Stimulated activated CD4-positive, alpha-beta T cell treated with anti-CD3 and anti-CD28 coated beads, TNF-alpha, amount 100 ng/mL, for 48 hours (primary cell): ENCODE results near the gene MSL2.
"Not testable (repeated sequence)": the region's sequence is repeated elsewhere in the genome, so short reads cannot be mapped to it uniquely, and the experiment has no call there.

Experiments
- DNase-seq, 3 donors: peaks; one replicate each; pipeline ENCODE4 v3.0.0-alpha.2; 2020; ENCODE audit warnings: low read depth in 3 of 3

Gene MSL2

GRCh38 chr3:136193278-136194054 is 2.7 kb downstream of the MSL2 start:
- no peak for DNase-seq

GRCh38 chr3:136192831-136193230 is 3.3 kb downstream of the MSL2 start:
- DNase-seq = no peak

GRCh38 chr3:136192195-136192594 is 3.9 kb downstream of the MSL2 start:
- not testable (repeated sequence) for DNase-seq

- DNase-seq = no peak
These were observed 6.1 kb downstream of the MSL2 start for GRCh38 chr3:136189859-136190617.

- DNase-seq = no peak
These were observed 7.1 kb downstream of the MSL2 start for GRCh38 chr3:136189043-136189442.

- no peak for DNase-seq
These were observed 8.3 kb downstream of the MSL2 start for GRCh38 chr3:136187868-136188267.

- DNase-seq = no peak
These were observed 9.3 kb downstream of the MSL2 start for GRCh38 chr3:136186846-136187245.

GRCh38 chr3:136186344-136186743 is 9.8 kb downstream of the MSL2 start:
- no peak for DNase-seq

GRCh38 chr3:136184703-136185102 is 11.4 kb downstream of the MSL2 start:
- DNase-seq = no peak

GRCh38 chr3:136181741-136182140 is 14.4 kb downstream of the MSL2 start:
- no peak for DNase-seq

GRCh38 chr3:136177876-136178275 is 18.3 kb downstream of the MSL2 start:
- DNase-seq = no peak

GRCh38 chr3:136173939-136174490 is 22.1 kb downstream of the MSL2 start:
- no peak for DNase-seq

- no peak for DNase-seq
These were observed 25.0 kb downstream of the MSL2 start for GRCh38 chr3:136171097-136171542.

GRCh38 chr3:136168236-136168635 is 27.9 kb downstream of the MSL2 start:
- DNase-seq = not testable (repeated sequence)

GRCh38 chr3:136166507-136166906 is 29.6 kb downstream of the MSL2 start:
- DNase-seq = no peak

GRCh38 chr3:136163607-136164006 is 32.5 kb downstream of the MSL2 start:
- not testable (repeated sequence) for DNase-seq

- DNase-seq = no peak
These were observed 33.8 kb downstream of the MSL2 start for GRCh38 chr3:136162322-136162721.

GRCh38 chr3:136161516-136161915 is 34.6 kb downstream of the MSL2 start:
- DNase-seq = no peak

GRCh38 chr3:136152963-136153362 is 43.2 kb downstream of the MSL2 start:
- no peak for DNase-seq

- no peak for DNase-seq
These were observed 43.8 kb downstream of the MSL2 start for GRCh38 chr3:136152176-136152843.

- DNase-seq = no peak
These were observed 44.9 kb downstream of the MSL2 start for GRCh38 chr3:136151219-136151618.

GRCh38 chr3:136149667-136150066 is 46.5 kb downstream of the MSL2 start:
- DNase-seq = no peak
